H1 (cell line): ENCODE measurements around the gene TAF11L13.
"Not testable (repeated sequence)": the region's sequence is repeated elsewhere in the genome, so short reads cannot be mapped to it uniquely, and the experiment has no call there.

Experiments used
- CHD2 ChIP-seq: IDR thresholded peaks from 2 replicates; pipeline ENCODE4 v1.6.1; 2012; ENCODE audit warnings: low read length, improper control_type of control experiment
- CREB1 ChIP-seq: IDR thresholded peaks from 2 replicates; pipeline ENCODE4 v1.6.1; 2012; ENCODE audit warnings: inconsistent platforms
- CTCF ChIP-seq, 3 experiments: IDR thresholded peaks; 1 replicate in 2 of 3; 2 replicates in 1 of 3; pipeline versions ENCODE4 v1.5.1 to v1.6.1; 2011; ENCODE audit warnings: low read length in 3 of 3, mild to moderate bottlenecking in 3 of 3, inconsistent platforms in 2 of 3, low read depth in 1 of 3, moderate library complexity in 1 of 3; ENCODE audit not compliant: insufficient read depth in 1 of 3; ENCODE audit errors: control extremely low read depth in 1 of 3
- FOSL1 ChIP-seq: IDR thresholded peaks from 2 replicates; pipeline ENCODE4 v1.6.1; 2011; ENCODE audit warnings: mild to moderate bottlenecking, low read depth, low read length, moderate library complexity; ENCODE audit not compliant: insufficient read depth
- JUN ChIP-seq: IDR thresholded peaks from 2 replicates; pipeline ENCODE4 v1.6.1; 2011; ENCODE audit warnings: low read depth, mild to moderate bottlenecking, improper control_type of control experiment, low read length
- JUND ChIP-seq: IDR thresholded peaks from 2 replicates; pipeline ENCODE4 v1.6.1; 2011; ENCODE audit warnings: mild to moderate bottlenecking, improper control_type of control experiment, low read length
- MAFK ChIP-seq: IDR thresholded peaks from 2 replicates; pipeline ENCODE4 v1.6.1; 2012; ENCODE audit warnings: low read depth, mild to moderate bottlenecking, improper control_type of control experiment, low read length
- POLR2A ChIP-seq, 2 experiments: IDR thresholded peaks; 1 replicate in 1 of 2; 2 replicates in 1 of 2; pipeline ENCODE4 v1.6.1; 2011; ENCODE audit warnings: low read depth in 2 of 2, low read length in 2 of 2, mild to moderate bottlenecking in 2 of 2; ENCODE audit errors: control extremely low read depth in 1 of 2
- RBBP5 ChIP-seq: IDR thresholded peaks from 2 replicates; pipeline ENCODE4 v1.7.1; 2012; ENCODE audit warnings: low read depth, mild to moderate bottlenecking, inconsistent platforms, low read length, moderate library complexity, borderline replicate concordance
- RFX5 ChIP-seq: IDR thresholded peaks from 2 replicates; pipeline ENCODE4 v1.6.1; 2011; ENCODE audit warnings: low read depth, low read length, improper control_type of control experiment, borderline replicate concordance
- SIN3A ChIP-seq, 2 experiments: IDR thresholded peaks in 1 of 2; conservative IDR thresholded peaks in 1 of 2; 2 replicates each; pipeline ENCODE4 v1.6.1; 2011 to 2012; ENCODE audit warnings: low read length in 2 of 2, improper control_type of control experiment in 1 of 2, low read depth in 1 of 2, mild to moderate bottlenecking in 1 of 2
- SP1 ChIP-seq: IDR thresholded peaks from 2 replicates; pipeline ENCODE4 v1.6.1; 2011; ENCODE audit warnings: low read depth, low read length
- USF2 ChIP-seq: IDR thresholded peaks from 2 replicates; pipeline ENCODE4 v1.6.1; 2011; ENCODE audit warnings: low read length, improper control_type of control experiment
- ZNF274 ChIP-seq: IDR thresholded peaks from 2 replicates; pipeline ENCODE4 v1.7.0; 2012; ENCODE audit warnings: low read length, borderline replicate concordance; ENCODE audit errors: extremely low read depth

- TF ChIP-seq CTCF (IDR thresholded peaks at IDR 0.05; ENCODE audit: control extremely low read depth in 1 of 3, insufficient read depth in 1 of 3, low read depth in 1 of 3, low read length in 3 of 3); CHD2; SIN3A (conservative IDR thresholded peaks at IDR 0.05 in 1 of 2, IDR thresholded peaks at IDR 0.05 in 1 of 2; ENCODE audit: low read depth in 1 of 2, low read length in 2 of 2); USF2; POLR2A (IDR thresholded peaks at IDR 0.05; ENCODE audit: control extremely low read depth in 1 of 2, low read depth in 2 of 2, low read length in 2 of 2); JUN; FOSL1; ZNF274; CREB1; SP1; RFX5; MAFK; RBBP5; JUND: not testable (repeated sequence)
Measured at GRCh38 chr5:17607461-17607860, 24.4 kb upstream of the TAF11L13 start.
